ENCODE data around the gene GABRG3. TPM values are rescaled to one million over a fixed set of nuclear protein-coding genes. Genes with fewer than 3 reads are reported as not detected.
A peak's percentile ranks its signal among the peaks of the same experiment; 100 is the strongest.

GABRG3 gene
- total and polyA plus RNA-seq, 2 donors, result 0.71 to 2.0 TPM

DNA sequence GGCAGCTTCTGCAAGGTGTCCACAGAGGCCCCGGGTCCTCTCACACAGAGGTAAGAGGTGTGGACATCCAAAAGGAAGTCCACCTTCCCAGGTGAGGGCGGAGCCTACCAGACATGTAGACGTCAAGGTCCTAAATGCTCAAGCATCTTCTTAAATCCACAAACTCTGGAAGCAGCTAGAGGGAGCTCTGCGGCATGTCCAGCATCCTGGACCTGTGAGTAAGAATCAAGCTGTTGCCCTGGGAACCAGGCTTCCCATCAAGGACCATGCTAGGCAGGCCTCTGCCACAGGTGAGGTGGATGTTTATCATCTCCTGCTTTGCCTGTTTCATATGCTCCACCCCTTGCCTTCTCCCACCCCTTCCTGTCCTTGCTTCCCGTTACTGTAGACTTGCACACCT lies 368.2 kb downstream of the GABRG3 start:
- H3K36me3 ChIP-seq (ENCODE audit: control insufficient read depth in 2 of 2, insufficient read depth in 2 of 2, low read length in 1 of 2), result no peaks in the 10 kb centered on the region
- no peaks in the 10 kb centered on the region for H3K4me1 ChIP-seq (ENCODE audit: control insufficient read depth in 2 of 2, insufficient read depth in 2 of 2, low read length in 2 of 2)
- no peaks in the 10 kb centered on the region for H3K9me3 ChIP-seq (ENCODE audit: control insufficient read depth in 2 of 2, insufficient read depth in 1 of 2, low read length in 1 of 2)
- DNase-seq (ENCODE audit: low read depth in 6 of 9, low spot score in 9 of 9), result no peak
- WGBS, result 88% methylated on average over 5 of the region's 5 CpGs
- H3K27ac ChIP-seq (ENCODE audit: low read depth in 1 of 2, low read length in 1 of 2), result no peak overlapping the region
- no peaks in the 10 kb centered on the region for H3K27me3 ChIP-seq (ENCODE audit: control insufficient read depth in 2 of 2, insufficient read depth in 1 of 2, low read length in 1 of 2)
- H3K4me3 ChIP-seq (ENCODE audit: low read length in 2 of 2), result no peak overlapping the region

DNA sequence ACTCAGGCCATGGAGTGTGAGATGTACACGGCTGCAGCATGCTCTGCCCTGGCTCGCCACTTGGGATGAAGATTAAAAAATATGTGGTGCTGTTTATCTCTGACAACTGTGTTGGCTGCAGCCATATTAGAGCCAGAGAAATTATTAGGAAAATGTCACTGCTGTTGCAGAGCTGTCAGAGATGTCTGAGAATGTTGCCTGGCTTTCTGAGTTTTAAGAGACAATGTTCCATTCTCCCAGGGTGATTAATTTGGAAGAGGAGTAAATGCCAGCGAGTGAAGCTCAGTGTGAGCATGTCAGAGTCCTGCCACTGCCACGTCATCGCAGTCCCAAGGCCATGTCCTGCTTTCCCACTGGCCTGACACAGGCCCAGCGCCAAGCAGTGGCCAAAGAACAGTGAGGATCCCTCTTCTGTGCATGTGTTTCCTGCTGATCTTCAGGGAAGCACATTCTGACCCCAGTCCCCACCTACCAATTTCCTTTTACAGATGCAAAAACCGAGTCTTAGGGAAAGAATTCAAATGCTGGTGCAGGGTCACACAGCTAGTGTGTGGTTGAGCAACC lies 370.9 kb downstream of the GABRG3 start:
- Histone ChIP-seq H3K27me3 (ENCODE audit: control insufficient read depth in 2 of 2, insufficient read depth in 1 of 2, low read length in 1 of 2) (no peaks in the 10 kb centered on the region), H3K4me1 (ENCODE audit: control insufficient read depth in 2 of 2, insufficient read depth in 2 of 2, low read length in 2 of 2) (no peaks in the 10 kb centered on the region), H3K4me3 (ENCODE audit: low read length in 2 of 2) (no peak overlapping the region), H3K9me3 (ENCODE audit: control insufficient read depth in 2 of 2, insufficient read depth in 1 of 2, low read length in 1 of 2) (no peaks in the 10 kb centered on the region), H3K27ac (ENCODE audit: low read depth in 1 of 2, low read length in 1 of 2) (no peak overlapping the region), H3K36me3 (ENCODE audit: control insufficient read depth in 2 of 2, insufficient read depth in 2 of 2, low read length in 1 of 2) (no peaks in the 10 kb centered on the region)
- 67% methylated on average over 7 of the region's 7 CpGs for WGBS
- DNase-seq (ENCODE audit: low read depth in 6 of 9, low spot score in 9 of 9), result no peak

DNA sequence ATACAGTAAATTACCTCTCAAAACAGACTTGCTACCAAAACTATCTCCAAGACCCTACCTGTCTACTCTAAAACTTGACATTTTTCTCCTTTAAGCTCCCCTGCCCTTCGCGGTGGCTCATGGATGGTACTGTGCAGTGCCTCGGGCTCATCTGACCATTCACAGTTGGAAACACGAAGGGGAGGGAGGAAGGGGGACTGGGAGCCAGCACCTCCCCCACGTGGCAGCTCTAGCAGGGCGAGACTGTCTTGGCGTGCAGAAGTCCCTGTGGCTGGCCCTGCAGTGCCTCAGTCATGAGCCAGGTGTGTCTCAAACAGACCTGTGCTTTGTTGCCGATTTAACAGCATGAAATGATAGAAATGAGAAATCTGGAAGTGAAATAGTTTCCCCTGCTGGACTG lies 372.0 kb downstream of the GABRG3 start:
- Histone ChIP-seq H3K27me3 (ENCODE audit: control insufficient read depth in 2 of 2, insufficient read depth in 1 of 2, low read length in 1 of 2) (no peaks in the 10 kb centered on the region), H3K36me3 (ENCODE audit: control insufficient read depth in 2 of 2, insufficient read depth in 2 of 2, low read length in 1 of 2) (no peaks in the 10 kb centered on the region), H3K4me3 (ENCODE audit: low read length in 2 of 2) (no peak overlapping the region), H3K27ac (ENCODE audit: low read depth in 1 of 2, low read length in 1 of 2) (no peak overlapping the region), H3K4me1 (ENCODE audit: control insufficient read depth in 2 of 2, insufficient read depth in 2 of 2, low read length in 2 of 2) (no peaks in the 10 kb centered on the region), H3K9me3 (ENCODE audit: control insufficient read depth in 2 of 2, insufficient read depth in 1 of 2, low read length in 1 of 2) (no peaks in the 10 kb centered on the region)
- 77% methylated on average over 8 of the region's 8 CpGs for WGBS
- no peak for DNase-seq (ENCODE audit: low read depth in 6 of 9, low spot score in 9 of 9)

DNA sequence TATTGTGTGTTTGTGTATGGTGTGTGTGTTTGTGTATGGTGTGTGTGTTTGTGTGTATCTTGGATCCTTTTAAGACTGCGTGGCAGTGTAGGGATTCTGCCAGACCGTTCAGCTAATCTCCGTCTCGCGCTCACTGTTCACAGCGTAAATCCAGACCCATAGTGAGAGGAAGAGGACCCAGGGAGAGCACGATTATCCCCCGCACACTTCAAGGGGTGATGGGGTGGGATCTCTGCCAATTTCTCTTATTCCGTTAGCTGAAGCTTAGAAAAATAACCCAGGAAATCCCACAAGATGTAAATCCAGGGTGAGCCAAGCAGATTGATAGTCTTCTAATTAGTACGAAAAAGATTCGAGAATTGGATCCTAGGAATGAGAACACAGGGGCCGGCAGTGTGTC lies 381.2 kb downstream of the GABRG3 start:
- DNase-seq (ENCODE audit: low read depth in 6 of 9, low spot score in 9 of 9), result no peak
- no peak overlapping the region for H3K27ac ChIP-seq (ENCODE audit: low read depth in 1 of 2, low read length in 1 of 2)
- H3K36me3 ChIP-seq (ENCODE audit: control insufficient read depth in 2 of 2, insufficient read depth in 2 of 2, low read length in 1 of 2), result no peaks in the 10 kb centered on the region
- H3K9me3 ChIP-seq (ENCODE audit: control insufficient read depth in 2 of 2, insufficient read depth in 1 of 2, low read length in 1 of 2), result peaks cover 0 to 1% of the 10 kb centered on the region in 2 donors
- no peaks in the 10 kb centered on the region for H3K4me1 ChIP-seq (ENCODE audit: control insufficient read depth in 2 of 2, insufficient read depth in 2 of 2, low read length in 2 of 2)
- H3K27me3 ChIP-seq (ENCODE audit: control insufficient read depth in 2 of 2, insufficient read depth in 1 of 2, low read length in 1 of 2), result no peaks in the 10 kb centered on the region
- WGBS, result 95% methylated on average over 12 of the region's 12 CpGs
- no peak overlapping the region for H3K4me3 ChIP-seq (ENCODE audit: low read length in 2 of 2)

DNA sequence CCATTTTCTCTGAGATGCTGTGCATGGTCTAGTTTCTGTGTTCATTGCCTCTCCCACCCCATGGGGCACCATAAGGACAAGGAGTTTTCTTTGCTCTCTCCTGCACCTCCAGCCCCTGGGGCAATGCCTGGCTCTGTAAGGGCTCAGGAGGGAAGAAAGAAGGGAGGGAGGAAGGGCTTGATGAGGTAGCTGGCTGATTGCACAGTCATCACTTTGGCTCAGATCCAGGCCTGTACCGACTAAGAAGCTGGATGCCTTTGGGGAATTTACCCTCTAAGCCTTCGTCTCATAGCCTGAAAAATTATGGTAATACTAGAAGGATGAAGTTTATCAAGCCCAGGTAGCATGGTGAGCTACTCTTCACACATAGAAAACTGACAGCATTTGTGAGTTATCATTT lies 382.9 kb downstream of the GABRG3 start:
- no peaks in the 10 kb centered on the region for H3K27me3 ChIP-seq (ENCODE audit: control insufficient read depth in 2 of 2, insufficient read depth in 1 of 2, low read length in 1 of 2)
- H3K9me3 ChIP-seq (ENCODE audit: control insufficient read depth in 2 of 2, insufficient read depth in 1 of 2, low read length in 1 of 2), result peaks cover 0 to 1% of the 10 kb centered on the region in 2 donors
- no peaks in the 10 kb centered on the region for H3K4me1 ChIP-seq (ENCODE audit: control insufficient read depth in 2 of 2, insufficient read depth in 2 of 2, low read length in 2 of 2)
- WGBS, result 77% methylated on average over 2 of the region's 2 CpGs
- no peak overlapping the region for H3K27ac ChIP-seq (ENCODE audit: low read depth in 1 of 2, low read length in 1 of 2)
- H3K36me3 ChIP-seq (ENCODE audit: control insufficient read depth in 2 of 2, insufficient read depth in 2 of 2, low read length in 1 of 2), result no peaks in the 10 kb centered on the region
- H3K4me3 ChIP-seq (ENCODE audit: low read length in 2 of 2), result no peak overlapping the region
- peak in 1 of 9 donors; percentile 6 for DNase-seq (ENCODE audit: low read depth in 6 of 9, low spot score in 9 of 9)

DNA sequence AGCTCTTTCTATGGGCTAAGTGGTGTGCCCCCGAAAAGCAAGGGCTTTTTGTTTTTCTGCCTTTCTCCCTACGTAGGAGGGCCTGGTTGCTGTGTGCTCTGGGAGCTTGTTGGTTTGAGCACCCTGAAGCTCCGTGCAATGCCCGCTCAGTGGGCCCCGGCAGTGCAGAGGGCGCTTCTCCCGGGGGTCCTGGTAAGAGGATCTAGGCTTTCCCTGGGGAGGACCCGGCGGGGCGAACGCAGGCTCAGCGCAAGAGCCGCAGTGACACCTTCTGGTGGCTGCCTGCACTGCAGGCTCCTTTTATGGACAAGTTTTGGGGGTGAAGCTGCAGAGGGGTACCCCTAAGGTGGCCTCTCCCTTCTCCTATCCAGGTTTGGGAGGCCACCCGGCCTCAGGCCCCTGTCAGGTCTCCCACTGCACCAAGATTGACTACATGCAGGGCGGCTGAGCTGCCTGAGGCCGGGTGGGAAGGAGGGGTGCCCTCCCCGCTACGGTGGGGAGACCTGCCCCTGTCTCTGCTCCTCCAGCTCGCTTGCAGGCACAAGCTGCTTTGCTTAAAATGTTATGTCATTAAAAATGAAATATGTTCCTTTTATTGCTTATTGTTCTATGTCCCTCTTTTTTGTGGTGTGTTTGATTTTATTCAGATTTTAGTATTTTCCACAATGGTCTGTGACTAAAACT lies 387.9 kb downstream of the GABRG3 start:
- Histone ChIP-seq H3K27me3 (ENCODE audit: control insufficient read depth in 2 of 2, insufficient read depth in 1 of 2, low read length in 1 of 2) (no peaks in the 10 kb centered on the region), H3K4me1 (ENCODE audit: control insufficient read depth in 2 of 2, insufficient read depth in 2 of 2, low read length in 2 of 2) (no peaks in the 10 kb centered on the region), H3K9me3 (ENCODE audit: control insufficient read depth in 2 of 2, insufficient read depth in 1 of 2, low read length in 1 of 2) (no peaks in the 10 kb centered on the region), H3K4me3 (ENCODE audit: low read length in 2 of 2) (no peak overlapping the region), H3K27ac (ENCODE audit: low read depth in 1 of 2, low read length in 1 of 2) (no peak overlapping the region), H3K36me3 (ENCODE audit: control insufficient read depth in 2 of 2, insufficient read depth in 2 of 2, low read length in 1 of 2) (no peaks in the 10 kb centered on the region)
- WGBS, result 28% methylated on average over 19 of the region's 19 CpGs
- DNase-seq (ENCODE audit: low read depth in 6 of 9, low spot score in 9 of 9), result peak in 2 of 9 donors; percentile 11 to 13

DNA sequence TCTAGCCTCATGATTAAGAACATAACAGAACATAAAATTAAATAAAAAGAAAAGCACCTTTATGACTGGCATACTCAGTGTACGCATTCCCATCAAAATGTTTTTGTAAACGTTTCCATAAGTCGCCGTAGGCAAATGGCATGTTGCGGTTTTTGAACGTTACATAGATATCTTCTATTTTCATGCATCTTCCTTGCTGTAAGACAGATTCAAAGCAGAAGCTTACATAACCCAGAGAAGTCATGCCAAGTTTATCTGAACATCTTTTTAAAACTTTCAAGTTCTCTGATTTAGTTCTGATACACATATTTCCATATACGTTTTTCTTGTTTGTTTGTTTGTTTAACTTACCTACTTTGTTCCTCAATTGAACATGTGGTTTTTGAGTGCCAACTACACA lies 388.6 kb downstream of the GABRG3 start:
- 92% methylated on average over 7 of the region's 7 CpGs for WGBS
- no peaks in the 10 kb centered on the region for H3K36me3 ChIP-seq (ENCODE audit: control insufficient read depth in 2 of 2, insufficient read depth in 2 of 2, low read length in 1 of 2)
- no peak overlapping the region for H3K4me3 ChIP-seq (ENCODE audit: low read length in 2 of 2)
- DNase-seq (ENCODE audit: low read depth in 6 of 9, low spot score in 9 of 9), result no peak
- H3K4me1 ChIP-seq (ENCODE audit: control insufficient read depth in 2 of 2, insufficient read depth in 2 of 2, low read length in 2 of 2), result no peaks in the 10 kb centered on the region
- no peaks in the 10 kb centered on the region for H3K27me3 ChIP-seq (ENCODE audit: control insufficient read depth in 2 of 2, insufficient read depth in 1 of 2, low read length in 1 of 2)
- H3K27ac ChIP-seq (ENCODE audit: low read depth in 1 of 2, low read length in 1 of 2), result no peak overlapping the region
- H3K9me3 ChIP-seq (ENCODE audit: control insufficient read depth in 2 of 2, insufficient read depth in 1 of 2, low read length in 1 of 2), result no peaks in the 10 kb centered on the region

DNA sequence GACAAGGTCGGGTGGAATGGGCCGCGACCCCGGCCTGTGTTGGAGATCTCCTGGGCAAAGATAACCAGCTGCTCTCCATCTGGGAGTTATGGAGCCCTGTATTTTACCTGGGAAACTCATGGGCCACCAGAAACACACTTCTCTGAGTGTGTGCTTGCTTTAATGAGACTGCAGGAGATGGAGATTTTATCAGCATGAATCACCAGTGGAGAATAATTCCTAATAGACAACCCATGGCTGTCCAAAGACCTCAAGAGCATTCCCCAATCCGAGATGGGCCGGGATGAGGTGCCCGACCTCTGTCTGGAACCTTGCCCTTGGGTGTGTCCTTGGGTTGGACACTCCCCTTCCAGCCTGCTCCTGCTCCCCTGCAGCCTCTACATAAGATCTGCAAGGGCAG lies 389.3 kb downstream of the GABRG3 start:
- Histone ChIP-seq H3K4me1 (ENCODE audit: control insufficient read depth in 2 of 2, insufficient read depth in 2 of 2, low read length in 2 of 2) (no peaks in the 10 kb centered on the region), H3K4me3 (ENCODE audit: low read length in 2 of 2) (no peak overlapping the region), H3K27ac (ENCODE audit: low read depth in 1 of 2, low read length in 1 of 2) (no peak overlapping the region), H3K36me3 (ENCODE audit: control insufficient read depth in 2 of 2, insufficient read depth in 2 of 2, low read length in 1 of 2) (no peaks in the 10 kb centered on the region), H3K27me3 (ENCODE audit: control insufficient read depth in 2 of 2, insufficient read depth in 1 of 2, low read length in 1 of 2) (no peaks in the 10 kb centered on the region), H3K9me3 (ENCODE audit: control insufficient read depth in 2 of 2, insufficient read depth in 1 of 2, low read length in 1 of 2) (no peaks in the 10 kb centered on the region)
- DNase-seq (ENCODE audit: low read depth in 6 of 9, low spot score in 9 of 9), result no peak
- 90% methylated on average over 7 of the region's 7 CpGs for WGBS

DNA sequence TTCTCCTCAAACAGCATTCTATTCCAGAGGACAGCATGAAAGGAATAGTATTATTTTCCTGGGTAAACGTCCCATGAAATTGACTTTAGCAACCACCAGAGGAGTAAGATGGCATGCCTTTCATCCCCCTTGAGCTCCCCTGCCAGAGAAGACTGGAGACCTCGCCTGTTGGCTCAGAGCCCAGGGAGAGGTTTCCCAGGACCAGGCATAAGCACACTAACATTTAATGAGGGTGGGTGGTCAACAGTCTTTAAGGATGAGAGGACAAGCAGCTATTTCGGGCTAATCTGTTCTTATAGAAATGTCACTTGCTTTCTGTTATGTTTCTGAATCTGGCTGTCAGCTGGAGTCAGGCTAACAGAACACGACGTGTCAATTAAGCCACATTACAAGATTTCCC lies 390.5 kb downstream of the GABRG3 start:
- Histone ChIP-seq H3K36me3 (ENCODE audit: control insufficient read depth in 2 of 2, insufficient read depth in 2 of 2, low read length in 1 of 2) (no peaks in the 10 kb centered on the region), H3K4me1 (ENCODE audit: control insufficient read depth in 2 of 2, insufficient read depth in 2 of 2, low read length in 2 of 2) (no peaks in the 10 kb centered on the region), H3K4me3 (ENCODE audit: low read length in 2 of 2) (no peak overlapping the region), H3K27ac (ENCODE audit: low read depth in 1 of 2, low read length in 1 of 2) (no peak overlapping the region), H3K27me3 (ENCODE audit: control insufficient read depth in 2 of 2, insufficient read depth in 1 of 2, low read length in 1 of 2) (no peaks in the 10 kb centered on the region), H3K9me3 (ENCODE audit: control insufficient read depth in 2 of 2, insufficient read depth in 1 of 2, low read length in 1 of 2) (no peaks in the 10 kb centered on the region)
- 86% methylated on average over 5 of the region's 5 CpGs for WGBS
- DNase-seq (ENCODE audit: low read depth in 6 of 9, low spot score in 9 of 9), result no peak
